CD4-positive, alpha-beta T cell treated with Interferon alpha-2 for 1 hour (primary cell): Measurements from ENCODE around the gene DNAJC6.
"Not testable (repeated sequence)": the region's sequence is repeated elsewhere in the genome, so short reads cannot be mapped to it uniquely, and the experiment has no call there.

Experiments
- DNase-seq, 2 donors: peaks; one replicate each; pipeline ENCODE4 v3.0.0-alpha.2; 2020 to 2022

Gene DNAJC6

GRCh38 chr1:65309304-65310077 lies at the start of gene DNAJC6:
TSS of gene DNAJC6 (plus strand) at chr1:65309543. CDS start at chr1:65309746, 203 bp downstream.
- DNase-seq: peak; percentile 10 to 18

GRCh38 chr1:65259816-65260215 lies 49.5 kb upstream of the DNAJC6 start:
- DNase-seq: no peak

DNA sequence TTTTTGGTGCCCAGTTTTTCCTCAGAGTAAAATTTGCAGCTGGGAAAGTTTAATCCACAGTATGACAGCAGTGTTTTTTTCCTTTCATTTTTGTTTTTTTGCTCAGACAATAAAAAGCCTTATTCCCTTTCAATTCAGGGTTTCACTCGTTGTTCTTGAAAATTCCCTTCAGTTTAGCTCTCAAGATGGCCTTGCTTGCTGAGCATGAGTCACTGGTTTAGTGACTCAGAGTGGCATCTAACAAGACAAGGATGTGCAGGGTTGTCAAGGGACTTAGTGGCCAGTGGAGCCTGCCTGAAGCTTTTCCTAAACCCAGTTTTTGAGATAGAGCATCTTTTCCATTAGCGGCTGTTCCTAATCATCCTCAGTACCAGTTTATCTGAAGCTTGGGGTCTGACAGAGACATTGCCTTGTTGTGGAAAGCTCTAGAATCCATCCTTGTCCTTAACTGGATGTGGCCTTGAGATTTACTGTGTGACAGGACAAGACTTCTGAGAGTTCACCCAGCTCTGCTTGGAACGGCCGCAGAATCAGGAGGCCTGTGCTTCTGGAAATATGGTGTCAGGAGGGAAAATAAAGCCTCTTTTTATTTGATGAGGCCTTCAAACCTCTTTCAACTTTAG lies 48.4 kb upstream of the DNAJC6 start:
- no peak for DNase-seq

- DNase-seq: no peak
These were observed 46.1 kb upstream of the DNAJC6 start for GRCh38 chr1:65263286-65263685.

- DNase-seq: no peak
These were observed 45.0 kb upstream of the DNAJC6 start for GRCh38 chr1:65264197-65264929.

DNA sequence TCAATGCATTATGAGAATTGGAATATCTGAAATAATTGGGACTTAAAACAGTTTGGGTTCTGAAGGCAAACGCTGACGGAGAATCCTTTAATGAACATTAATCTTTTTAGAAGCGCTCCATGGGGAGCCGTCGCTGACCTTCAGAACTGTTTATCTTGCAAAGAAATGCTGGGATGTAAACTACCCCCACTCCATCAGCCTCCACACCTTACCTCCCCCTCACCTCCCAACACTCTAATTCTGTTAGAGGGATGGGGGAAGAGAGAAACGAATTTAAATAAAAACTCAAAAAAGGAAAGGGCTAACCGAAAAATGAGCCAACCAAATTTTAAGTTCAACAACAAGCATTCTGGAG lies 44.1 kb upstream of the DNAJC6 start:
- no peak for DNase-seq

DNA sequence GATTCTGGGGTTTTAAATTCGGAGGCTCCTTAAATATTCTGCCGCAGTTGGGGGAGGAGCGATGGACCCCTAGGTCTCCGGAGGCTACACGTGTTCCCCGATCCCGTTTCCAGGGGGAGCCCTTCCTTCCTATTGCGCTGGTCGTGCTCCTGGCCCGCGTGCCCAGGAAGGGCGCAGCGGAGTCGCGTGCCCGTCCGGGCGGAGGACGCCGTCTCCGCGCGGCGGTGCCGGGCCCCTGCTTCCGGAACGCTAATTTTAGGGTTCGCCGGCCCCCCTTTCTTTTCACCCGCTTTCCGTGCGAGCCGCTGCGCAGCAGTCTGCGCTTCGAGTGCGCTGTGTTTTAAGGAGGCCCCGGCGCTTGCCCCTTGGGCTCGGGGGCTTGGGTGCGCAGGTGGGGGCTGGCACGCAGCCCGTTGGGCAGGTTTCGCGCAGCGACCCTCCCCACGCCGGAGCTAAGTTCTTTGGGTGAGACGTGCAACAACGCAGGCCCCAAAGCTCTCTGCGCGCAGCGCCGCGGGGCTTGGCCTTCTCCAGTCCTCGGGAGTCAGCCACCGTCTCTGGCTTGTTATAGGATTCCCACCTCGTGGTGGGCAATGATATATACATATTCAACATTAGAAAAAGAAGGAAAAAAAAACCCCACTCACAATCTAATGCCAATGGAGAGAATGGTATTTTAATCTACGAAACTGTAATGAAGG lies 43.5 kb upstream of the DNAJC6 start:
- peak in 1 of 2 donors; percentile 45 for DNase-seq

DNA sequence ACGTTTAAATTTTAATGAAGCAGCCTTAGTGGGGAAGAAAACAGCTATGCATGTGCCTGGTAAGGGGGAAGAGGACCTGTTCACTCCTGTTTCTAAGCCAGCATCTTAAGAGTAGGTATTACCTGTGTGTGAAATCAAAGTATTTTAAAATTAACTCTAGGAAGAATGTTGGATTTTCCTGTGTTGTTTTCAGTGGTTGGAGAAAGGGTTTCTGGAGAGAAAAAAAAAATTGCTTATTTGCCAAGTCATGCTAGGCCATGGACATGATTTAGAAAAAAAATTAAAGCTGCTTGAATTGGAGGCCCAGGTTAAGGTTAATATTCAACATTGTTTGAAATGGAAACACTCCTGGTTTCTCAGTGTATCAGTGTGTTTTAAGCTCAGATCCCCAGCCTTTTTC lies 42.9 kb upstream of the DNAJC6 start:
- DNase-seq: no peak

GRCh38 chr1:65267271-65267670 lies 42.1 kb upstream of the DNAJC6 start:
- DNase-seq: no peak

DNA sequence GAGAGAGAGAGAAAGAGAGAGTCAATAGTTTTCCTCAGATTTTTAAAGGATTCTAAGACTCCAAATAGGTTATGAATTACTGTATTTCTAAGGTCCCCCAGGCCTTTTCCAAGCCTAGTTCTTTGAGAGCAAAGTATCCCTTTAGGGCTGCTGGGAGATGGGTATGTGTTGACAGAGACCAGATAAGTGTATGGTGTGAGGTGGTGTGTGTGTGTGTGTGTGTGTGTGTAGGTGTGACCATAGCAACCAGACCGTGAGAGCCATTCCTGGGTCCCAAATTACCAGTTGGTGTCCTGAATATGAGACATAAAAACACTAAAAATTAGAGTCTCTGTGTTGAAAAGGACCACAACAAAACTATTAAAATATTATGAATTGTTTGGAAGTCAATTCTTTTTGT lies 41.7 kb upstream of the DNAJC6 start:
- no peak for DNase-seq

DNA sequence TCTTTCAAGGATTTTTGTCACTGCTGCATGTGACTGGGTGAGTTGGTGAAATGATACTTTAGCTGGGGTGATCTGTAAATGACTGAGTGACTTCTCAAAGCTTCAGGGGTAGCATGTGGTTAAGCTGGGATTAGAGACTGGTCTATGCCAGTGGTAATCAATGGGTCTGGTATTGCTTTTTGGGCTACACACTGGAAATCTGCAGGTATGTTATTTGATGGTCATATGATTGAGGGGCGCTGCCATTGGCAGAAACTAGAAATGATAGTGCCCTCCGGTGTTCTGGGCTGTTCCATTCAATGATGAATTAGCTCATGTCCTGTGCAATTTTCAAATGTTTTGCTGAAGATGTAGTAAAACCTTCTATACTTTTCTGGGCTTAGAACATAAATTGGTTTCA lies 39.7 kb upstream of the DNAJC6 start:
- no peak for DNase-seq

- DNase-seq: no peak
These were observed 33.0 kb upstream of the DNAJC6 start for GRCh38 chr1:65276197-65276939.

GRCh38 chr1:65277605-65278347 lies 31.6 kb upstream of the DNAJC6 start:
- DNase-seq: no peak

GRCh38 chr1:65278376-65279069 lies 30.8 kb upstream of the DNAJC6 start:
- no peak for DNase-seq

DNA sequence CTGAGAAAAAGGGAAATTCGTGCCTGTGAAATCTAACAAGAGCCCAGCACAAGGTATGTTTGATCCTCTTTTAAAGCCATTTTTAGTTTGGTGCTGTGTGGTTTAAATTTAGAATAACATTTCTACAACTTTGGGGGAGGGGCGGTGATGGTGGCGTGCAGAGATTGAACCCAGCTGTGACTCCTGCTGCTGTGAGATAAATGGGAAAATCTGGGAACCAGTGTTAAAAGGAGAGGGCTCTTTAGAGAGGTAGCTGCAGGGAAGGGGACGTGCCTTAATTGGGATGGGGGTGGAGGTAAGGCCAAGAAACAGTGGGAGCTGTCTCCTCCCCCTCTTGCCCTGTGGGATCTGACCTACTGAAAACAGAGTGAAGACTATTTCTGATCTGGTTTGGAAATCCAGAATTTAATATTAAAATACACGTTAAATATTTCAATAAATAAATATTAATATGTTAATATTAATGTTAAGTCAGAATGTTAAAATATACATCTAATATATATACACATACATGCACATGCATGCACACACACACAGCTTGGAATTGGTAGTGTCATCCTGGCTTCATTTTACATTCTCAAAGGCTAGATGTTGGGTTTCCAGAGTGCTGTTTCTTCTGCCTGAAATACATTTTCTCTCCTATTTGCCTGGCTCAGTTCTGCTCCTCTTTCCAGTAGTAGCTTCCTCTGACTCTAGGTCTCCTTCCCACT lies 30.1 kb upstream of the DNAJC6 start:
- DNase-seq: no peak

GRCh38 chr1:65281846-65282245 lies 27.5 kb upstream of the DNAJC6 start:
- no peak for DNase-seq

- no peak for DNase-seq
These were observed 25.1 kb upstream of the DNAJC6 start for GRCh38 chr1:65284229-65284628.

DNA sequence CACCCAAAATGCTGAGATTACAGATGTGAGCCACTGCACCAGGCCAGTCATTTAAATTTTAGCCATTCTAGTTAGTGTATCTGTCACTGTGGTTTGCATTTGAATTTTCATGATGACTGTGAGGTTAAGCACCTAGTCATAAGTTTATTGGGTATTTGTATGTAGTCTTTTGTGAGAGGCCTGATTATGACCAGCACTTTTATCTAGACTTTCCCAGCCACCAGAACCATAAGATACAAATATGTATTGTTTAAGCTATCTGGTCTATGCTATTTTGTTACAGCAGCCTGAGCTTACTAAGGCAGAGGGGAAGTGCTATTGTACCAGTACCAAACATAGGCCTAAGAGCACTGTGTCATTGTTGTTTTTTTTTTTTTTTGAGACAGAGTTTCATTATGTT lies 19.9 kb upstream of the DNAJC6 start:
- no peak for DNase-seq

- not testable (repeated sequence) for DNase-seq
These were observed 17.5 kb upstream of the DNAJC6 start for GRCh38 chr1:65291818-65292217.

- no peak for DNase-seq
These were observed 16.3 kb upstream of the DNAJC6 start for GRCh38 chr1:65292861-65293593.
